GM18498 (cell line): Measurements from ENCODE around the gene AP3B1.
"Not testable (repeated sequence)": the region's sequence is repeated elsewhere in the genome, so short reads cannot be mapped to it uniquely, and the experiment has no call there.

ENCODE experiments used
- ATAC-seq: cut with Tn5 transposase; IDR thresholded peaks from one replicate; pipeline ENCODE4 v1.9.1; 2021; ENCODE audit warnings: mild to moderate bottlenecking, moderate library complexity; ENCODE audit not compliant: unreplicated experiment

AP3B1 gene

GRCh38 chr5:78245136-78245535 lies 49.4 kb downstream of the AP3B1 start:
- ATAC-seq: no peak

- no peak for ATAC-seq
Measured at GRCh38 chr5:78243639-78244038, 50.9 kb downstream of the AP3B1 start.

DNA sequence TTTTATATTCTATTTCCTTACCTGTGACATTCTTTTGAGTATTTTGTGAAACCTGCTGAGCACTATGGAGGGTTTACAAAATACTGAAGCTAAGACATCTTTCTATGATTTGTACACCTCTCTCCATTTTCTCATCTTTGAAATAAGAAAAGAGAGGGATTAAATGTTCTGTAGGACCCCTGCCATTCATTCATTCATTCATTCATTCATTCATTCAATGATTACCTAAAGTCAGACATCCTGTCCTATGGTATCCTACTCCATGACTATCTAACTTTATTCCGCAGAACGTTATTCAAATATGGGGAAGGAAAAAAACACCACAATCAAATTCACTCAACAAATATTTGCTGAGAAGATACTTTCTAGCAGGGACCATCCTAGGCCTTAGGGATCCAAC lies 51.4 kb downstream of the AP3B1 start:
- ATAC-seq: no peak

DNA sequence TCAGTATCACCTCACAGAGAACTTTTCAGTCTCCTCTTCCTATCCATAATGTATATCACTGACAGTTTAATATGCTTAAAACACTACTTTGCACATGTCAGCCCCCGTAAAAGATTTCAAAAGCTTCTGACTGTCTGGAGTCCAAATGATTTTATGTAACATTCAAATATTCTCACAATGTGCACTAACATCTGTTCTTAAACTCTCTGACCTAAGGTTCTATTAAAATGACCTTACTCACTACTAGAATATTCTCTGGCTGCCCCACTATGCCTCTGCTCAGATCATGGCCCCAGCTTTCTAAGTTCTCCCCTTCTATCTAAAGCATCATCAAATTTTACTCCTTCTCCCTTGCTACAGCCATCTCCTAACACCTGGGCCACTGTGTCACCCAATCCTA lies 52.5 kb downstream of the AP3B1 start:
- ATAC-seq: no peak

- no peak for ATAC-seq
Measured at GRCh38 chr5:78237911-78238310, 56.6 kb downstream of the AP3B1 start.

DNA sequence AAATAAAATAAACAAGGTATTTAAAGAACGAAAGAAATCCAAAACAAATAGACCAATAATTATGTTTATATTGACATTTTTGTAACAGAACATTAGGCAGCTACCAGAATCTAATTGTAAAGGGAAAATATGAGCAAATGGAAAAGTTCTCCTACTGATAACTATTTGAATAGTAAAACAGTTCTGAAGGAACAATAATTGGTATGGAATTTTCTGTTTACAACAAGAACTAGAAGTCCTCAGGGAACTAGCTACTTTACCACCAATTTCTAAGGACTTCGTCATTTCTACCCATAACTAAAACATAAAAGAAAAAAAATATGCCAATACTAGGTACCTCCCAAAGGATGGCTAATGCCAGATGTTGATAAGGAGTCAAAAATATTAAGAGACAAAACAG lies 58.5 kb downstream of the AP3B1 start:
- no peak for ATAC-seq

GRCh38 chr5:78235289-78235688 lies 59.2 kb downstream of the AP3B1 start:
- ATAC-seq: no peak

GRCh38 chr5:78234804-78235203 lies 59.7 kb downstream of the AP3B1 start:
- no peak for ATAC-seq

GRCh38 chr5:78232163-78232562 lies 62.3 kb downstream of the AP3B1 start:
- no peak for ATAC-seq

DNA sequence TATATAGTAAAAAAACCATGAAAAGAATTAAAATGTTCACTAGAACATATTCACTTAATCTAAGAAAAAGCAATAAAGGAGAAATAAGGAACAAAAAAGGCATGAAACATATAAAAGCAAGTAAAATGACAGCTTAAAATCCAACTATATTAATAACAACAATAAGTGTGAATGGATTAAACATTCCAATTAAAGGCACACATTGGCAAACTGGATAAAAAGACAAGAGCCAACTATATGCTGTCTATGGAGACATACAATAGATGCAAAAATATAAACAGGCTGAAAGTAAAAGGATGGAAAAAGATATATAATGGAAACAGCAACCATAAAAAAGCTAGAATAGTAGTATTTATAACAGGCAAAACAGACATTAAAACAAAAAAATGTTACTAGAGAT lies 70.1 kb downstream of the AP3B1 start:
- no peak for ATAC-seq

- peak; percentile 100 for ATAC-seq
Measured at GRCh38 chr5:78221964-78222451, 72.5 kb downstream of the AP3B1 start.

GRCh38 chr5:78221467-78221866 lies 73.0 kb downstream of the AP3B1 start:
- ATAC-seq: no peak

- ATAC-seq: no peak
Measured at GRCh38 chr5:78215972-78216371, 78.5 kb downstream of the AP3B1 start.

GRCh38 chr5:78215565-78215964 lies 78.9 kb downstream of the AP3B1 start:
- ATAC-seq: no peak

- ATAC-seq: no peak
Measured at GRCh38 chr5:78213799-78214198, 80.7 kb downstream of the AP3B1 start.

DNA sequence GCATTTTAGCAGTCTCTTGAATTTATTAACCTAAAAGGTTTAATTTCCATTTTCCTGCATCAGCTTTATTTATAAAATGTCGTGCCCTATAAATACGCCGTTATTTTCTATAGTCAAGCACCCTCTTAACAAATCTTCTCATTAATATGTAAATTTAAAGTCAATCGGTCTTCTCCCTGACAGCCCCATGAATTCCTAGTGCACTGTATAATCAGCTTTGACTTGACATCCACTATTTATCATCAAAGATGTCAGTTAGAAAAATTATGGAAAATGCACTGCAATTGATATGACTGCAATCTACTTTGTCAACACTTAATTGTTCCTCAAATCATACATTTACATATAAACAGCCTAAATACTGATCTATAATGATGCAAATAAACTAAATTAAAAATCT lies 83.4 kb downstream of the AP3B1 start:
- no peak for ATAC-seq

DNA sequence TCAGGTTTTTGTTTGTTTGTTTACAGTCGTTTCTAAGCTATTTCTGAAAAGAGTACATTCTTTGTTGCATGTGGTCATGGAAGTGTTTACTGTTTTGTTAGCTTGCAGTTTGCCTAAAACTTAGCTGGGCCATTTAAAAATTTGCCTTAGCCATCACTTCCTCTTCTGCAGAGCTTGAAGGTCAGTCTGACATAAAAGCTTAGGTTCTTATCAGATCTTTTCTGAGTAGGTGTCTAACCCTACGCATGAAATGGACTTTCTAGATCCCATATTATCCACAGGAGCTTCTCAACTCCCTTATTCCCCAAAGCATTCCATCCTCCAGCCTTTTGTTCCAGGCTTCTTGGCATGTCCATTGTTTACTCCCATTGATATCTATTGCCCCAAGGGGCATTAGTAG lies 90.3 kb downstream of the AP3B1 start:
- no peak for ATAC-seq

- ATAC-seq: no peak
Measured at GRCh38 chr5:78203815-78204214, 90.7 kb downstream of the AP3B1 start.

- ATAC-seq: no peak
Measured at GRCh38 chr5:78190402-78190801, 104.1 kb downstream of the AP3B1 start.

DNA sequence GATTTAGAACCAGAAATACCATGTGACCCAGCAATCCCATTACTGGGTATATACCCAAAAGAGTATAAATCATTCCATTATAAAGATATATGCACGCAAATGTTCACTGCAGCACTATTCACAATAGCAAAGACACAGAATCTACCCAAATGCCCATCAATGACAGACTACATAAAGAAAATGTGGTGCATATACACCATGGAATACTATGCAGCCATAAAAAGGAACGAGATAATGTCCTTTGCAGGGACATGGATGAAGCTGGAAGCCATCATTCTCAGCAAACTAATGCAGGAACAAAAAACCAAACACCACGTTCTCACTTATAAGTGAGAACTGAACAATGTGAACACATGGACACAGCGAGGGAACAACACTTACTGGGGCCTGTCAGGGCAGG lies 105.8 kb downstream of the AP3B1 start:
- not testable (repeated sequence) for ATAC-seq

DNA sequence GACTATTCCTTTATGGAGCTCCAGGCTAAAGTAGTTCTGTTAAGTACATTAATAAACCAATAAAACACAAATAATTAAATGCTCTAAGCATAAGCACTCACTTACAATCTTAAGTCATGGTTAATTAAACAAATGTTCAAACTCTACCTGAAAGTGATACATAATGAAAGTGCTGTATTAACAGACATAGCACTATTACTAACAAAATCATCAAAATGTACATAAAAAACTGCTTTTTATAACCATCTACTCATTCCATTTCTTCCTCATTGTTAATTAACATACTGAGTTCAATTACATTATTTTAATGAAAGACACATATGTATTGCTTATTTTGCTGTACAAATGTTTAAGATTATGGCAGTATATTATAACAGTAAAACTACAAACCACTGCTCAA lies 107.3 kb downstream of the AP3B1 start:
- no peak for ATAC-seq

- no peak for ATAC-seq
Measured at GRCh38 chr5:78182838-78183237, 111.7 kb downstream of the AP3B1 start.

GRCh38 chr5:78178356-78178755 lies 116.1 kb downstream of the AP3B1 start:
- no peak for ATAC-seq

GRCh38 chr5:78170335-78170734 lies 124.2 kb downstream of the AP3B1 start:
- ATAC-seq: not testable (repeated sequence)
